Activated CD4-positive, alpha-beta T cell treated with anti-CD3 and anti-CD28 coated beads, Interleukin-2, amount 50 U/mL, for 24 hours (primary cell): ENCODE measurements around the gene LRP2.

Source experiments
- DNase-seq, 2 donors: peaks; one replicate each; pipeline ENCODE4 v3.0.0-alpha.2; 2020; ENCODE audit warnings: low read depth in 1 of 2, low spot score in 1 of 2

Gene LRP2

DNA sequence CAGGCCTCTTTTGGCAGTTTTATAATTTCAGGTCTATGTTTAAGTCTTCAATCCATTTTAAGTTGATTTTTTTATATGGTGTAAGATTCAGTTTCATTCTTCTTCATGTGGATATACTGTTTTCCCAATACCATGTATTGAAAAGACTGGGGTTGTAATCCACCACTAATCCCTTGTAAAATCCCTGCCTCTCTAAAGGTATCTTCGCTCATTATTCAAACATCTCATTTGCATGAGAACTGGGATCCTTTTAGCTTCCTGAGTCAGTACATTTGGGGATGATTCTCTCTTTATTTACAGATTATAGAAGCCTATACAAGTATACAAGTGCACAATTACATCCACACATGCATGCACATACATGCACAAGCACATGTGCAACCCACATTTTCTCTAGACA is 267.7 kb downstream of the LRP2 start:
- no peak for DNase-seq

DNA sequence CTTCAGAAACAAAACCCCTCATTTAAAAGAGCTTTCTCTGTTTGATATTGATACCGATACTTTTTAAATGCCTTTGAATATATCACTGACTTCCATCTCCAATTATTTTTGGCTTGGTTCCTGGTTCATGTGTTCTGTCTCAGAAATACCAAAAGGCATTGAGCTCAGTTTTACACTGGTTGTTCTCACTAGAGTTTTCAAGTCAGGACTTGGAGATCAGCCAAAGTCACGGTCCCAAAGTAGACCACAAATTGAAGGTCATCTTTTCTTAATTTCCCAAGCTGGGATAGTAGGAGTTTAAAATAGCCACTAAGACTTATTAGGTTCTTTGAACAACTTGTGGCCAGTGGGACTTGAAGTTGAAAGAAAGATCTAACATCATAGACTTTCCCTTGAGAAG is 268.8 kb downstream of the LRP2 start:
- DNase-seq, result no peak

DNA sequence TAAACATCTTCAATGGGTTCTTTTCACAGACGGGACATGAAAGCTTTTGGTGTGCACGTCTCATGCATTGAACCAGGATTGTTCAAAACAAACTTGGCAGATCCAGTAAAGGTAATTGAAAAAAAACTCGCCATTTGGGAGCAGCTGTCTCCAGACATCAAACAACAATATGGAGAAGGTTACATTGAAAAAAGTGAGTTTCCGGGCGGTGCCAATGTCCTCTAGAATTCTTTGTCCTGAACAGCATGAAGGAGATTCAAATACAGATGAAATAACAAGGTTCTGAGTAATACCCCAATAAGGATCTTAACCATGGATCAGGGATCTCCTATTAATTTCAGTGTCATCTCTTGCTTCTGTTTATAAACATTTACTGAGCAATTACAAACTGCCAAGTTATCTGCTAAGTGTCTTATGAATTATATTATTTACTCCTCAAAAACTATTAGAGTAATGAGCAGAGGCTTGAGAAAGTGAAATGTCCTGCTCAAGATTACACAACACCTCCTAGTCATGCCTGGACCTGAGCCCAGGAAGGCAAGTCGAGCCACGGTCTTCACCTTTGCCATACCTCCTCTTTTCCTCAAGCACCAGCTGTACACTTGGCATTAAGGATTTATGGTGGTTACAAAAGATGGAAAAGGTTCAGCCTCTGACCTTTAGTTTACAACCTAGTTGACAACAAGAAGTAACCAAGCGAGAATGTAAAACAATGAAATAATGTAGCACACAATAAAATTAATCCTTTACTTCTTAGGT is 270.4 kb downstream of the LRP2 start:
- DNase-seq, result no peak

DNA sequence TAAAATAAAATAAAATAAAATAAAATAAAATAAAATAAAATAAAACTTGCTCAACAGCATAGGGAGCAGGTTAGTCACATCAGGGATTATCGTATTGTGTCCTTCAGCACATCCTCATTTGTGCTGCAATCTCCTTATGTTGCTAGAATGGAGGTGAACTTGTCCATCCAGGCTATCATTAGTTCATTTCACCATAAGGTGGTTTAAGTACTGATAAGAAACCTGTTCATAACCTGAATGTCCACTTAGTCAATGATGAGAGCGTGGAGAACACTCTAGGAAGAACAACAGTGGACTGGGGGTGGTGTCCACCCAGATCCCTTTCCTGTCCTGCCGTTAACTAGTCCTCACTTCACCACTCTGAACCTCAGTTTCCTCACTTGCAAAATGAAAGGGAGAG is 271.1 kb downstream of the LRP2 start:
- DNase-seq, result no peak

DNA sequence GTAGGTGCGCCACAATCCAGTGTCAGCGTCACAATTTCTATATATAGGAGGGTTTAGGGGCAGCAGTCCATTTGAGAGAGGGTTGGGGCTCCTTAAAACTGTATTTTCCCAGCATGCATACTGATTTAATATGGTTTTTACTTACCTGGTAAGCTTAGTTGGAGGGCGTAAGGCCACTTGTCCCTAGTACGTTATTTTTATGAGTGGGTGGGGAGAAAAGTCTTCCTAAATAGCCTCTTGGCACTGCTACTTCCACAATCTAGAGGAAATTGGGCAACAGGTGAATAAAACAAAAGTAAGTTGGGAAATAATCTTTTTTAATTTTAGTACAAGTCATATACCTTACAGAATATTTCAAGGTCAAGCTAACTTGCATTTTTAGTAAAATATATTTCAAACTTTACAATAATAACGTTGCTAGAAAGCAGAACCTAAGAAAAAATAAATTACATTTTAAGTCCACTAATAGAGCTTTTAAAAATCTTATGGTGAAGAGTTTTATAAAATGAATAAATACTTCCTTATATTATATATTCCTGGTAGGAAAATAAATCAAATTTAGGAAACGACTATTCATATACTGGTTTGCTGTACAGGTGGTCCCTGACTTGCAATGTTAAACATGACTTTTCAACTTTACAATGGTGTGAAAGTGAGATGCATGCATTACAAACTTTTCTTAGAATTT is 272.1 kb downstream of the LRP2 start:
- no peak for DNase-seq

DNA sequence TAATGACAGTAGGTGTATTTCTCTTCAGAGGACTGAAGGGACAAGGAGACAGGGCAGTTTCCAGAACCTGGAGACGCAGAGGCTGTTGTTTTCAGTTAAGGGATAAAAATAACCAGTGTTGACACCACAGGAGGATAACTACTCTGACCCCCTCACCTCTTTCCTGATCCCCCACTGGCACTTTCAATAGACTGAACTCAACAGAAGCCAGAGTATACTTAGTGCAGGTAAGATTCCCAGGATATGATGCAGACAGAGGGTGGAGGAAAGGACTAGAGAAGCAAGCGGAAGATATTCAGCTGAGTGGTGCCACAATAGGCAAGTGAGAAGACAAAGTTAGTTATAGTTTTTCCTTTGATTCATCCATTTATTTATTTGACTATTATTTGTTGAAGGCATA is 273.2 kb downstream of the LRP2 start:
- DNase-seq, result no peak

DNA sequence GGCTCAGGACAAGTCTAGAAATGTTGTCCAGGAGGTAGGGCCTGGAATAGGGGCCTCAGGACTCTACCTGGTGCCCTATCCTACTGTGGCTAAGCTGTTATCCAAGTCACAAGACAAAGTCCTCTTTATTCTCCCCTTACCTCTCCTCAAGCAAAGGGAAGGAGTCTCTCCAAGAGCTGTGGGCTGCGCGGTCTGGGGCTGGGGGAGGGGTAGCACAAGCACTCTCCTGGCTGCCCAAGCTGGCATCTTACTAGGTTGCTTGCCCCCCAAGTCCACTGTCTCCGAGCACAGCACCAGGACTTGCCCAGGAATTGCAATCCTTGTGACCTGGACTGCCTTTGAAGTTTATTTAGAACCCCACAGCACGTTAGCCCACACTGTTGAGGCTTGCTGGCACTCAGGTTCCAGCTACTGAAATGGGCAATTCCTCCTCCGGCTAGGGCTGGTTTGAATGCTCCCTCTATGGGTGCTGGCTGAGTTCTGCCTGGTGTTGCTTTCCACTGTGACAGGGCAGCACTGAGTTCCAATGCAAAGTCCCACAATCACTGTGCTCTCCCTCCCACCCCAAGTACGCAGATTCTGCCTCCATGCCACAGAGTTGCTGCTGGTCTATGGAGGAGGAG is 274.5 kb downstream of the LRP2 start:
- no peak for DNase-seq

DNA sequence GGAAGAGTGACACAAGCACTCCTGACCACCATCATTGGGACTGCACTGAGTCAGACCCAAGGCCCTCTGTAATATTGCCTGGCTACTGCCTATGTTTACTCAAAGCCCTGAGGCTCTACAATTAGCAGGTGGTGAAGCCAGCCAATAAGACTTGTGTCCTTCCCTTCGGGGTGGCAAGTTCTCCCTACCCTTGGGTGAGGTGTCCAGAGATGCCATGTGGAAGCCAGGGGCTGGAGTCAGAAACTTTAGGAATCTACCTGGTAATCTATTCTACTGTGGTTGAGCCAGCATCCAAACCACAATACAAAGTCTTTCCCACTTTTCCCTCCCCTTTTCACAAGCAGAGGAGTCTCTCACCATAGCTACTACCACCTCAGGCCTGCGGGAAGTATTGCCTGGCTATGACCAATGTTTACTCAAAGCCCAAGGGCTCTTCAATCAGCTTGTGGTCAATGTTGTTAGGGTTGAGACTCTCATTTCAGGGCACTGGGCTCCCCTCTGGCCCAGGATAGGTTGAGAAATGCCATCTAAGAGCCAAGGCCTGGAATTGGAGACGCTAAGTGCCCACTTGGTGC is 275.4 kb downstream of the LRP2 start:
- DNase-seq, result no peak

DNA sequence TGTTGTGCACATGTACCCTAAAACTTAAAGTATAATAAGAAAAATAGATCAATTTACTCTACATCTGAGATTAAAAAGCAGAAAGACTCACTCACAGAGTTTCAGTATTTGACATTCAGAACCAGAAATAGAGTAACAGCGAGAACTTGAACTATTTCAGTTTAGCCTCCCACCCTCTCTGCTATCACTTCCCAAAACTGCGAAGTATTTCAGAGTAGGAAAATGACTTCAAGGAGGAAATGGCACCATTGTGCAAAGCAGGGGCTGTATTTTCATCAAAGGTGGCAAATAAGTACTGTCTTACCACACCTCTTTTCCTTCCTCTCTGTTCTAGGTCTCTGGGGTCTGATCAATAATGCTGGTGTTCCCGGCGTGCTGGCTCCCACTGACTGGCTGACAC is 279.3 kb downstream of the LRP2 start:
- no peak for DNase-seq

DNA sequence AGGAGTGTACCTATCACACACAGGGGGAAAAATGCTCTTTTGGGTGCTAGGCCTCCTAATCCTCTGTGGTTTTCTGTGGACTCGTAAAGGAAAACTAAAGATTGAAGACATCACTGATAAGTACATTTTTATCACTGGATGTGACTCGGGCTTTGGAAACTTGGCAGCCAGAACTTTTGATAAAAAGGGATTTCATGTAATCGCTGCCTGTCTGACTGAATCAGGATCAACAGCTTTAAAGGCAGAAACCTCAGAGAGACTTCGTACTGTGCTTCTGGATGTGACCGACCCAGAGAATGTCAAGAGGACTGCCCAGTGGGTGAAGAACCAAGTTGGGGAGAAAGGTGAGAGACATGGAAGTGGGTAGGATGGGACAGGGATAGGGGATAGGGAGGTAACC is 280.8 kb downstream of the LRP2 start:
- no peak for DNase-seq

DNA sequence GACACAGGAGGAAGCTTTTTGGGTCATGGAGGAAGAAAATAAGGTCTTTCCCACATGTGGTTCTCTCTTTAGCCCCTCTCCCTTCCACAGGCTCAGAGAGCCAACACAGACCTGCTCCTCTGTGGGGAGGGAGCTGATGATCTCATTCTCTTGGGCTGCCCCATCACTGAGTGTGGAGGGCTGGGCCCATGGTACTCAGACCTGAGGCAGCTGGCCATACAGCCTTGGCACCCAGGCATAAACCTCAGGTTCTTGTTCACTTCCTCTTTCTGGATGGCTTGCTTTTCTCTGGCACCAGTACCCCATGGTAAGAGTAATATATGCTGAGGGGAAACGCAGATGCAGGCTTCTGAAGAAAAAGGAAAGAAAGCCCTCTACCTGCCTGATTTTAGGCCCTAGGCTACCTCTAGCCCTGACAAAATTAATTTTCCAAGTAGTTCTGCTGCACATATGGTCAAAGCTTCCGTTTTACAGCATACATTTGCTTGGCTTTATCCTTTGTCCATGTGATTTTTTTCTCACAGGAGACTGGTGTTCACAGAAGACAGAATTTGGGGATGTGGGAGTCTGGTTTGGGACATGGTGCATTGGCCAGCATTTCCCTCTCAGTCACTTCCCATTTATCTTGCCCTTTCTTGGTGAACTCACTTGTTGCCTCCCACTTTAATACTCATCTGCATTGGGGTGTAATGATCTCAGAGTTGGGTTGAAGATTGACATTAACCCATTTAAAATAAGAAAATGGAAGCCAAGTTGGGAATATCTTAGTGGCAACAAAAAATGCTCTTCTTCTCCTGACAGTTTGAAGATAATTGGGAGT is 281.9 kb downstream of the LRP2 start:
- no peak for DNase-seq

DNA sequence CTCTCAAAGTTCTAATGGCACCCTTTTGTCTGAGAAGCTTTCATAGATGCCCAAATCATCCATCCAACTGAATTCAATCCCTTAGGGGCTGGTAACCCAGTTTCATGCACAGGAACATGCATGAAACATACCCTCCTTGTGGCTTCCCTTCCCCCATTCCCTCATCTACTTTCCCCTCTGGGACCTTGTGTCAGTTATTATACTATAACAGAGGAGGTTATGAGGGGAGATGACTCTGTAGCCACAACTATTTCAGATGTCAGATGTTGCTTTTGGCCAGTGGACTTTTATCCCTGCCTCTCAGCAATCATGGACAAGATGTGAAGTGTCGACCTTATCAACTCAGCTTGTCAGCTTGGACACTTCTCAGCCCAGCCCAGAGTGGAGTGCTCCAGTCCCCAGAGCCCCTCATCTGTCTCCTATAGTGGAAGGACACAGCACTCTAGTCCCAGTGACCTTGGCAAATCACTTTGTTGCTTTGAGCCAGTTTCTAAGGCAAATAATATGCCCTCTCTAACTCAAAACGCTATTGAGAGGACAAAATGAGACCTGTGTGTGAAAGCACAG is 284.6 kb downstream of the LRP2 start:
- no peak for DNase-seq
